HG03135 (cell line): ENCODE measurements around the gene BCKDHA.
"Not testable (repeated sequence)": the region's sequence is repeated elsewhere in the genome, so short reads cannot be mapped to it uniquely, and the experiment has no call there.

Experiments
- ATAC-seq: cut with Tn5 transposase; IDR thresholded peaks from one replicate; pipeline ENCODE4 v1.9.1; 2021; ENCODE audit warnings: mild to moderate bottlenecking, moderate library complexity; ENCODE audit not compliant: unreplicated experiment

Gene BCKDHA

DNA sequence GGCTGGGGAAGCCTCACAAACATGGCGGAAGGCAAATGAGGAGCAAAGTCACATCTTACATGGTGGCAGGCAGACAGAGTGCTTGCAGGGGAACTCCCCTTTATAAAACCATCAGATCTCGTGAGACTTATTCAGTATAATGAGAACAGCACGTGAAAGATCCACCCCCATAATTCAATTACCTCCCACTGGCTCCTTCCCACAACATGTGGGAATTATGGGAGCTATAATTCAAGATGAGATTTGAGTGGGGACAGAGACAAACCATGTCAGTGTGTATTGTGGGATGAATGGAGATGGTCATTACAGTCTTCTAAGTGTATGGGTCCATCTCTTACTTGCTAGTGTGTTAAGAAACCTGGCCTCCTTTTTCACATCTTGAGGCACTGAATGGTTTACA, 4.4 kb downstream of the BCKDHA start:
- ATAC-seq: no peak

DNA sequence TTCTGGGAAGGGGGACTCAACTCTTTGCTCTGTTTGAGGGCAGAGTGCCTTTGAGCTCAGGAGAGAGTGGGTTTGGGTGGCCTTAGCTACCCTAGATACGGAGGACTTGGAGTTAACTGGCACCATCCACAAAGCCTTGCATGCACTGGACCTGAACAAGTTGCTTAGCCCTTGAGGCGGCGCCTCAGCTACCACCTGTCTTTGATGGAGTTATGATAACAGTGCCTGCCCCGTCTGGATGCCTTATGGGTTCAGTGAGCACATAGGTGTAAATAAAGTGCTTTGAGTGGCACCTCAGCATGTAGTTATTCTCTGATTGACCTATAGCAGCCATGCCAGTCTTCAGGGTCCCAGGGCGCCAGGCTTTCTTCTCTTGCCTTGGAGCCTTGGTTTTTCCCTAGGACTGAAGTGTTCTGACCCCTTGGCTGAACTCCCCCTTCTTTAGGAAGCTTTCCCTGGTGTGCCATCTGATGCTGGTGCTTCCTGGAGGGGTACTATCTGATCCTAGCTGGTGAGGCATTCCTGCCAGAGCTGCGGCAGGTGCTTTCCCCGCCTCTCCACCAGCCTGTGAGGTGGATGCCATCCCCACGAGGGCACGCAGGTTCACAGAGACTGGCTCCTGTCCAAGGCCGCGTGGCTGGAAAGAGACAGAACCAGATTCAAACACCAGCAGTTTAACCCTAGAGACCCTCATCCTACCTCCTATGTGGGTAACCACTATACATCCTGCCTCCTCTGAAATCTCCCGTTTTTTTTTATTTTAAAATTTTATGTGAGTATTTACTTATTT, 5.8 kb downstream of the BCKDHA start:
- no peak for ATAC-seq

DNA sequence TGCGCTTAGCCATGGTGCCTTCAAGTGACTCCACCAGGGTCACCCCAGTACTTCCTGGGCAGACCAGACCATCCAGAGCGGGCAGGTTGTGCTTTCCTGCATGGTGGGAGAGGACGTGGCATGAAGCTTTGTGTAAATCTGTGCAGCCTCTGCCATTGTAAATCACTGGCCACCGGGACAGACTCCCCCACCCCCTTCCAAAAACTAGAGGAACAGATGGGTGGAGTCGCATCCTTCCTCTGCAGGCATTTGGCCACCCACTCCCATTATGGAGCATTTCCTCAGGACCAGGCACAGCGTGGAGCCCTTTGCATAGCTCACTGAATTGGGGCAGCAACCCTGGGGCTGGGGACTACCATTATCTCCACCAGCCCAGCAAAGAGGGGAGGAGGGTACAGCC, 8.2 kb downstream of the BCKDHA start:
- ATAC-seq: no peak

DNA sequence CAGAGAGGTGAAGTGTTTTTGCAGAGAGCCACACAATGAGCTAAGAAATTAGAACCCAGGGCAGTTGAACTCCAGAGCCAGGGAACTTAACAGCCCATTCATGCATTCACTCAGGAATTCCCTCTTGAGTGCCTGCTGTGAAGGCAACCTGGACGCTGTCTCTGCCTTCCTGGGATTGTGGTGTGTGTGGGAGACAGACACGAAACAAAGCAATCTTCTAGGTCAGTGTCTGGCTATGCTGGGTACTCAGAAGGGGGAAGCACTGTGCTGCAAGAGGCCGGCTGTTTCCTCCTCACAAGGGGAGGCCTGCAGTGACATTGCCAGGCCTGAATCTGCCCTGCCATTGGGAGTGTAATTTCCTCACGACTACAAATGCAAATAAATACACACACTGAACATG, 9.7 kb downstream of the BCKDHA start:
- ATAC-seq: no peak

DNA sequence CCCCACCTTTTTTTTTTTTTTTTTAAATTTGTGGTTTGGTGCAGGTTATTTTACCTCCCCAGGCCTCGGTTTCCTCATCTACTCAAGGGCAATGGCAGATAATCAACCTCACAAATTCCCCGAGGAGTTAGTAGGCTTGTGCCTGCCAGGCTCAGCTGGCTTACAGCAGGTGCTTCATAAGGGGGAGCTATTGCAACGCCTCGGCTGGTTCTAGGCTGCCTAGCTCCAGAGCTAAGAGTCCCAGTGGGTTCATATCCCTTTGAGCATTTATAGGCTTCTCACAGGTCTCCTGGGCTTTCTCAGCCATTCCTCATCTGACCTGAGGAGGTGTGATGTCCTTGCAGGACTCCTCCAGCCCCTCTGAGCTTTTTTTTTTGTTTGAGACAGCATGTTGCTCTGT, 10.6 kb downstream of the BCKDHA start:
- ATAC-seq: no peak

DNA sequence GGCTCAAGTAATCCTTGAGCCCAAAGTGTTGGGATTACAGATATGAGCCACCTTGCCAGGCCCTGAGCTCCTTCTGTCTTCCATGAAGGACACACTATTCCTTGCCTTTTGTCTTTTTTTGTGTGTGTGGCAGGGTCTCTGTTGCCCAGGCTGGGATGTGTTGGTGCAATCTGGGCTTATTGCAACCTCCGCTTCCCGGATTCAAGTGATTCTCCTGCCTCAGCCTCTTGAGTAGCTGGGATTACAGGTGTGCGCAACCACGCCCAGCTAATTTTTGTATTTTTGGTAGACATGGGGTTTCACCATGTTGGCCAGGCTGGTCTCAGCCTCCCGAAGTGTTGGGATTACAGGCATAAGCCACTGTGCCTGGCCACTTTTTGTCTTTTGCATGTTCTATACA, 11.2 kb downstream of the BCKDHA start:
- not testable (repeated sequence) for ATAC-seq

DNA sequence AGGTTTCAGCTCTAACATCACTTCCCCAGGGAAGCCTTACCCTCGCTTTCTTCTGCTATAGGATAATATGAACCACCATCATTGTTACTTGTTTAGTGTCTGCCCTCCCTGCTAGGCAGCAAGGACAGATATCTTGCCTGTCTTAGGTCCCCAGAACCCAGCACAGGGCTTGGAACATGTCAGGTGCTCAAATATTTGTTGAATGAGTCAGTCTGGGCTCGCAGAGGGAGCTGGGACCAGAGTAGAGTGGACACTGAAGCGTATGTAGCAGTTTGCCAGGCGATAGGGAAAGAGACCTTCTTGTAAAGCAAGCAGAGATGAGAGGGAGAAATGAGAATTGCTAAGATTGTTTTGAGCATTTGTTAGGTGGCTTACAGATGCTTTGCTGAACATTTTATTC, 11.7 kb downstream of the BCKDHA start:
- no peak for ATAC-seq

DNA sequence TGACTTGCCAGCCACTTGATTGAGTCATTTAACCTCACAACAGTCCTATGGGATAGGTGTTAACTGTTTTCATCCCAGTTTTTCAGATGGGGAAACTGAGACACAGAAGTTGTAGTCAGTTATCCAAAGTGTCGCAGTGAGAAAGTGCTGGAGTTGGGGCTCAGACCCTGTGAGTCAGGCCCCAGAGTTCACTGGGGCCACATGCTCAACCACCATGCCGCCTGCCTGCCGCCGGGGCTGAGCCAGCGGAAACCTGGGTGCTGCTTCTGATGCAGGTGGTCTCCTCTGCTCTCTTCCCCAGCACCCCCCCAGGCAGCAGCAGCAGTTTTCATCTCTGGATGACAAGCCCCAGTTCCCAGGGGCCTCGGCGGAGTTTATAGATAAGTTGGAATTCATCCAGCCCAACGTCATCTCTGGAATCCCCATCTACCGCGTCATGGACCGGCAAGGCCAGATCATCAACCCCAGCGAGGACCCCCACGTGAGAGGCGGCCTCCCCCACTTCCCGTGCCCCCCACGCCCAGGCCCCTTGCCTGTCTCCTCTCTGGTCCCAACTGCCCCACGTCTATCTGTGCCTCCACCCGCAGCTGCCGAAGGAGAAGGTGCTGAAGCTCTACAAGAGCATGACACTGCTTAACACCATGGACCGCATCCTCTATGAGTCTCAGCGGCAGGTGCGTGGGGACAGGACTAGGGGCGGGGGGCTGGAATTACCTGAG, 12.9 kb downstream of the BCKDHA start:
- no peak for ATAC-seq

DNA sequence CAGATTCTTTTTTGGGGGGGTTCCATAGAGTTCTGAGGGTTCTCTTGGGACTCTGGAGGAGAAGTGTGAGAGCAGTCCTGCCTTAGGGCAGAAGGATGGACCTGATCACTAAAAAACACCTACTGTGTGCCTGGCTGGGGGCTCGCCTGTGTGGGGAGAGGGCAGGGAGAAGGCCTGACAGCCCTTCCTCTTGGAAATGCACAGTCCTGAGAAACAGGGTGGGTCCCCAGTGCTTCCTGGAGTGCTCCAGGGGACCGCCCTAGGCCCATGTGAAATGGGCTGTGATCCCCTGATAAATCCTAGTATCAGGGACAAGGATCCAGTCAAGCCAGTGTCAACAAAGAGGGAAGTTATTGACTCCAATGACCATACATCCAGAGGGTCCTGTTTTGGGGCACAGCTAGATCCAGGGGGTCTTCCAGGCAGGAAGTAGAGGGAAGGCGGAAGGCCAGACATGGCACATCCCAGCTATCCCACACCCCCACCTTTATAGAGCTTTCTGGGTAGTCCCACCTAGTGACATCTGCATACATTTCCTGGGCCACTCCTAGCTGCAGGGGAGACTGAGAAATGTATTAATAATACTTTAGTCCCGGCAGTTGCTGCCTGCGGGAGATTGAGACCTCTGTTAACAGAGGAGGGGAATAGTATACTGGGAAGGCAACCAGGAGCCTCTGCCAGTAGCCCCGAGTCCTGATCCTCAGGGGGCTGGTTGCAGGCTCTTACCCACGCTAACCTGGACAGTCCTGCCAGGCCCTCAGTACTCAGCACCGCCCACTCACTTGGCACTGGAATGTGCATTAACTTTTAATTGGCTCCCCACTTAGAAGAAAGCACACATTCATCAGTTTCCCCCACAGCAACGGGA, 13.7 kb downstream of the BCKDHA start:
- no peak for ATAC-seq

DNA sequence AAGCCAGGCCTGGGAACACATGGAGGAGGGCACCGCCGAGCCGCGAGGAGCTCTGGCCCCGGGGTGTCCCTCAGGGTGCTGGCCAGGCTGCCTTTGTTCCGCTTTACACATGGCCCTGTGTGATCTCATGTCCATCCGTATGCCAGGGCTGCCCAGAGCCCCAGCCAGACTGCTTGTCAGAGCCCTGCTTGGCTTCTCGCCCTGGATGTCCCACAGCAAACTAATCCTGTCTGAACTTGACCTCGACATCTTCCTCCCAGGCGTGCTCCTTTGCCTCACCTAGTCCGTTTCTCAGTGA, 14.3 kb downstream of the BCKDHA start:
- no peak for ATAC-seq

DNA sequence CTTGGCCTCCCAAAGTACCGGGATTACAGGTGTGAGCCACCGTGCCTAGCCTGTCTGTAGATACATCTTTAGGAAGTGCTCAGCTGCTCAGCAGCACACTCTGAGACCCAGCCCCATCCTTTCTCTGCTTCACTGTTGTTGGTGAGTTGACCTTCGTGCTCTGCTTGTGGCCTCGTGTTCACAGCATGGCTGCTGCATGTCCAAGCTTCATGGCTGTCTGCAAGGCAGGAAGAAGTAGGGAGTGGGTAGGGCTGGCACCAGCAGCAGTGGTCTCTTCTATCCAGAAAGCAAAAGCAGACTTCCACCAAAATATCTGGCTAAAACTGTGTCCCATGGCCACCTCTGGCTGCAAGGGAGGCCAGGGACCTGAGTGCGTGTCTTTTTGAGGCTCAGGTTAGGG, 15.3 kb downstream of the BCKDHA start:
- no peak for ATAC-seq

DNA sequence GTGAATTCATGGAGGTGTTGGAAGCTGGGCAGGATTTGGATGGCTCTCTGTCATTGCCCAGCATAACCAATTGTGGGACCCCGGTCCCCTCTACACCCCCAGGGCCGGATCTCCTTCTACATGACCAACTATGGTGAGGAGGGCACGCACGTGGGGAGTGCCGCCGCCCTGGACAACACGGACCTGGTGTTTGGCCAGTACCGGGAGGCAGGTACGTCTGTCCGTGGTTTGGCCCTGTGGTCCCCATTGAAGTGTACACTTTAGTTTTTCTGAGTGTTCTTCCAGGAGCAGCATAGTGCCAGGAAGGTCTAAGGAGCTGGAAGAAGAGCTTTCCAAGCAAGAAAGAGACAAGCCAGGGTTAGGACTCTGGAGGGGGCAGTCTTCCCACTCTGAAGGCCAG, 16.3 kb downstream of the BCKDHA start:
- no peak for ATAC-seq

DNA sequence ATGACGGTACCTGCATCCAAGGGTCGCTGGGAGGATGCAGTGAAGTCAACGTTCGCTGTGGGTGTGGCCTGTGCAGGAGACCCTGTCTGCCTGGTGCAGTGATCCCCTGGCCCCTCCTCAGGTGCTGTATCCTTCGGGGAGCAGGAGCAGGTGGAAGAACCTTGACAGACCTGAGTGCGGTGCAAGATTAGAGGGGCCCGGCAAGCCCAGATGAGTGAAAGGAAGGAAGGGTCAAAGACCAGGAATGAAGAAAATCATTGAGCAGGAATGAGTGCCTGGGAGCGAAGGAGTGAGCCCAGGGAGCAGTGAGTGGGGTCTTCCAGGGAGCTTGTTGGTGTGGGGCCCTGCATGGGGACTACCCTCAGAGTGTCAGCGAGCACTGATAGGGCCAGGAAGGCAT, 16.8 kb downstream of the BCKDHA start:
- ATAC-seq: no peak

DNA sequence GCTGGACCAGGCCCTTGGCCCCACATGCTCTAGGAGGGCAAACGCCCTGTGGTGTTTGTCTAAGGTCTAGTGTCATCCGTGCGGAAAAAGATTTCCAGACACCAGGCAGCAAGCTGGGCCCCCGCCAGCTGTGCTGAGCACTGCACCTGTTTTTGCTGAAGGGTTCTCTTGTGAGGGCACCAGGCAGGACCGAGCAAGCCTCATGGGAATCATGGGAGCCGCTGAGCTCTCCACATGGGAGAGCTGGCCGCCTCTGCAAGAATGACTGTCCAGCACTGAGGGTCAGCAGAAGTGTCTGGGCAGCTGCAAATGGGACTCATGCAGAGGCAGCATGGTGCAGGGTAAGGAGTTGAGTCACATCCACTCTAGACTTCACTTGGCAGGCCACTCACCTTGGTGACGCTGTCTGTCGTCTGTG, 17.5 kb downstream of the BCKDHA start:
- ATAC-seq: no peak

DNA sequence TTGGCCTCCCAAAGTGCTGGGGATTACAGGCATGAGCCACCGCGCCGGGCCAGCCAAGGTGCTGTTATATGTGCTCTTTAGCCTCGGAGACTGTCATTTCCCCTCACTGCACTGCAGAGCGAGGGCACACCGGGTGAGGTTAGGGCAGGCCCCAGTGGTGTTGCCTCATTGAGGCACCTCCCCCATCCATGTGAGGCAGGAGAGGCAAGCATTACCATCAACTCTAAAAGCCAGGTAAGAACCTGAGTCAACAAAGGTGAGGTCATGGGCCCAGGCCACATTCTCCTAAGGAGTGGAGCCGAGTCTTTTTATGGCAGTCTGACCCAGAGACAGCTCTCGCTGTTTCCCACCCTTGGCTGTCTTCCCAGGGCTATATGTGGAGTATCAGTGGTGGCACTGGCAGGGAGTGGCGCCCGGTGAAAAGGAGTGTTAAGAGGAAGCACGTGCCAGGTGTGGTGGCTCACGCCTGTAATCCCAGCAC, 18.6 kb downstream of the BCKDHA start:
- no peak for ATAC-seq

DNA sequence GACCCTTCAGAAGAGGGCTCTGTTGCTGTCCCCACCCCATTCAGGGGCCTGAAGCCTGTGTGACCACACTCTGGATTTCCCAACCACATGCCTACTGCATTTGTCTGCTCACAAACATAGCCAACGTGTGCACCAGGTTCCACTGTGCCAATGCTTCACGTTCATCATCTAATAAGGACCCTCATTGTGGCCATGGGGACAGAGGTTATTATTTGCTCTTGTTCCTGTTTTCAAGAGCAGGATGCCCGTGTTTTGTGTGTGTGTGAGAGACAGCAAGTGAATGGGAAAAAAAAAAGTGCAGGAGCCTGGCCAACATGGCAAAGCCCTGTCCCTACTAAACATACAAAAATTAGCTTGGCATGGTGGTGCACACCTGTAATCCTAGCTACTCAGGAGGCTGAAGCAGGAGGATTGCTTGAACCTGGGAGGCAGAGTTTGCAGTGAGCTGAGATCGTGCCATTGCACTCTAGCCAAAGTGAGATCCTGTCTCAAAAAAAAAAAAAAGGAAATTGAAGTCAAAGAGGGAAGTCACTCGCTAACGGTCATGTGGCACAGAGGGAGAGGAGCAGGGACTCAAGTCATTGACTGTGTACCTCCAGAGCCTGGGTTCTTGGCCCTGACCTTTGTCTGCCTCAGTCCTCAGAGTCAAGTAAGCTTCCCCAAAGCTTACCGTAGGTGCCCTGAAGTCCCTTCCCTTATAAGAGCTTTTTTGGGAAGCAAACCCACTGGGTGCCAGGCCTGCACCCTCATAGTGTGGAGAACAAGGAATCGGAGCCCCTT, 22.7 kb downstream of the BCKDHA start:
- no peak for ATAC-seq

DNA sequence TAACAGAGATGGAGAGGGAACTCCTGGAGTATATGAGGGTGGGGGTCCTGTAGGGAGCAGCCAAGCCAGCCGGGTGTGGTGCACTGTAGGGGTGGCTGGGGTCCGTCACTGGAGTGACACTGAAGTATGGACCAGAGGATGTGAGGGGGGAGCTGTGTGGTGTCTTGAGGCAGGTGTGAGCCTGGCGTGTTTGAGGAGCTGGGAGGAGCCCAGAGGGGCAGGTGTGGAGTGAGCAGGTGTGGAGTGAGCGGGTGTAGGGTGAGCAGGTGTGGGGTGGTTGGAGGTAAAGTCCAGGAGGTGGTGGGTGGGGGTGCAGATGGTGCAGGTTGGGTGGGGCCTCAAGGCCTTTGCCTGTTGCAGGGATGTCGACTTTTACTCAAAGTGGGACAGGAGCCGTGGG, 23.7 kb downstream of the BCKDHA start:
- ATAC-seq: no peak

DNA sequence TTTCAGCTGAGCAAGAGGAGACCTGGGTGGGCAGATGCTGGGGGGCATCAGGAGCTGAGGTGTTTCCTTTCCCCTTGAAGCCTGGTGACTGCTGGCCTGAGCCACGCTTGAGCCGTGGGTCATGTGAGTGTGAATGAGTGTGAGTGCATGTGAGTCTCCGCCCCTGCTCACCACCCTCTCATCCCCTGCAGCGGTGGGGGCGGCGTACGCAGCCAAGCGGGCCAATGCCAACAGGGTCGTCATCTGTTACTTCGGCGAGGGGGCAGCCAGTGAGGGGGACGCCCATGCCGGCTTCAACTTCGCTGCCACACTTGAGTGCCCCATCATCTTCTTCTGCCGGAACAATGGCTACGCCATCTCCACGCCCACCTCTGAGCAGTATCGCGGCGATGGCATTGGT, 24.4 kb downstream of the BCKDHA start:
- no peak for ATAC-seq

DNA sequence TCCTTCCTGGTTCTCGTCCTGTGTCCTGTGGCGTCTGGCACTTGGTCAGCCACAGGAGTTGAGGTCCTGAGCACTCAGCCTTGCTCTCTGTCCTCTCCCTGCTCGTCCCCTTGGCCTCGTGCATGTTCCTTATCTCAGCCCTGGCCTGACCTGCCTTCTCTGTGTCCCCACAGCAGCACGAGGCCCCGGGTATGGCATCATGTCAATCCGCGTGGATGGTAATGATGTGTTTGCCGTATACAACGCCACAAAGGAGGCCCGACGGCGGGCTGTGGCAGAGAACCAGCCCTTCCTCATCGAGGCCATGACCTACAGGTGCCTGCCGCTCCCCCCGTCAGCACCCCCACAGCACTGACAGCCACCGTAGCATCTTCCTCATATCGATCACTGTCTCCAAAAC, 24.8 kb downstream of the BCKDHA start:
- ATAC-seq: no peak

DNA sequence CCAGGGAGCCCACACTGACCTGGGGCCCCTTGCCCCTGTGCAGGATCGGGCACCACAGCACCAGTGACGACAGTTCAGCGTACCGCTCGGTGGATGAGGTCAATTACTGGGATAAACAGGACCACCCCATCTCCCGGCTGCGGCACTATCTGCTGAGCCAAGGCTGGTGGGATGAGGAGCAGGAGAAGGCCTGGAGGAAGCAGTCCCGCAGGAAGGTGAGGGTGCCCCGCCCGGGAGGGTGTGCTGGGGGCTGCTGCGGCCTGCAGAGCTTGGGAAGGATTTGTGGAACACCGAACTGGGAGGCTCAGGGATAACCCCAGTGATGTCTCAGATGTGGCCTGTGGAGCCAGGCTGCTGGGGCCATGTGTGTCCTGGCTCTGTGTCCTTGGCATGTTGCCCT, 25.3 kb downstream of the BCKDHA start:
- no peak for ATAC-seq
